B cell (primary cell): Measurements from ENCODE around the gene MICALL2. TPM values are rescaled to one million over a fixed set of nuclear protein-coding genes. Genes with fewer than 3 reads are reported as not detected.

Source experiments
- ATAC-seq: fragments of 200-7000 bp; cut with Tn5 transposase; one replicate; pipeline ENCODE4 v1.10.0; 2021; ENCODE audit warnings: low read depth, mild to moderate bottlenecking, moderate number of reproducible peaks, moderate library complexity
- CTCF ChIA-PET: fragments of 350-600 bp; sonication (Branson Sonifier 250); formaldehyde crosslinking; loops from one replicate; lab custom pipeline; 2021; ENCODE audit warnings: antibody characterized with exemption, inconsistent platforms; lab: Charles Lee
- POLR2A ChIA-PET: fragments of 350-600 bp; sonication (Branson Sonifier 250); formaldehyde crosslinking; loops from one replicate; lab custom pipeline; 2021; ENCODE audit warnings: antibody characterized with exemption; lab: Charles Lee
- DNase-seq: peaks from one replicate; pipeline ENCODE4 v3.0.0; 2013
- H2AFZ ChIP-seq: 2 replicates; pipeline ENCODE4 v1.6.1; 2012; ENCODE audit warnings: mild to moderate bottlenecking, low read depth, low read length; ENCODE audit not compliant: insufficient read depth, poor library complexity, severe bottlenecking
- H3K27ac ChIP-seq, 2 donors: 1 replicate in 1 of 2; 2 replicates in 1 of 2; pipeline ENCODE4 v1.5.1; 2012 to 2013; ENCODE audit warnings: low read length in 2 of 2, mild to moderate bottlenecking in 2 of 2, moderate library complexity in 1 of 2
- H3K27me3 ChIP-seq, 4 experiments: fragments of 200-600 bp in 1 of 4; sonication (generic) in 1 of 4; replicated peaks in 1 of 4; 1 replicate in 2 of 4; 2 replicates in 2 of 4; pipeline versions ENCODE4 v1.6.1 to v1.7.0; 2013 to 2016; ENCODE audit warnings: low read length in 3 of 4, mild to moderate bottlenecking in 2 of 4, mixed read lengths in 1 of 4, moderate library complexity in 1 of 4; ENCODE audit not compliant: insufficient read depth in 4 of 4, control insufficient read depth in 3 of 4; ENCODE audit errors: control extremely low read depth in 1 of 4
- H3K36me3 ChIP-seq, 2 experiments: replicated peaks in 1 of 2; 1 replicate in 1 of 2; 2 replicates in 1 of 2; pipeline versions ENCODE4 v1.6.1 to v1.7.1; 2013; ENCODE audit warnings: low read length in 1 of 2; ENCODE audit not compliant: insufficient read depth in 2 of 2, control insufficient read depth in 1 of 2; ENCODE audit errors: control extremely low read depth in 1 of 2, extremely low read depth in 1 of 2
- H3K4me1 ChIP-seq, 2 donors: fragments of 200-600 bp in 1 of 2; sonication (generic) in 1 of 2; 1 replicate in 1 of 2; 2 replicates in 1 of 2; pipeline versions ENCODE4 v1.5.1 to v1.6.1; 2013 to 2017; ENCODE audit warnings: low read length in 2 of 2; ENCODE audit not compliant: control insufficient read depth in 2 of 2, insufficient read depth in 2 of 2
- H3K4me2 ChIP-seq: replicated peaks from 2 replicates; pipeline ENCODE3; 2012; ENCODE audit warnings: mild to moderate bottlenecking, low read depth, low read length; ENCODE audit not compliant: poor library complexity, severe bottlenecking
- H3K4me3 ChIP-seq, 5 experiments: fragments of 200-600 bp in 1 of 5; sonication (generic) in 1 of 5; 1 replicate in 3 of 5; 2 replicates in 2 of 5; pipeline versions ENCODE4 v1.5.1 to v1.7.0; 2011 to 2016; ENCODE audit warnings: low read length in 4 of 5, mild to moderate bottlenecking in 4 of 5, low read depth in 2 of 5, control low read depth in 1 of 5, moderate library complexity in 1 of 5; ENCODE audit not compliant: insufficient read depth in 1 of 5; ENCODE audit errors: control extremely low read depth in 1 of 5, extremely low read depth in 1 of 5
- H3K79me2 ChIP-seq: fragments of 200-600 bp; sonication (generic); one replicate; pipeline ENCODE4 v1.6.0; 2016; ENCODE audit warnings: low read length; ENCODE audit not compliant: control insufficient read depth, insufficient read depth
- H3K9ac ChIP-seq: fragments of 200-600 bp; sonication (generic); 2 replicates; pipeline ENCODE4 v1.6.1; 2017; ENCODE audit warnings: mild to moderate bottlenecking, low read length, moderate library complexity
- H3K9me3 ChIP-seq, 3 donors: one replicate each; pipeline versions ENCODE4 v1.6.1 to v1.7.1; 2013; ENCODE audit warnings: low read length in 2 of 3; ENCODE audit not compliant: control insufficient read depth in 2 of 3, insufficient read depth in 1 of 3; ENCODE audit errors: control extremely low read depth in 1 of 3
- H4K20me1 ChIP-seq: 2 replicates; pipeline ENCODE4 v1.6.0; 2012; ENCODE audit warnings: mild to moderate bottlenecking, low read length; ENCODE audit not compliant: insufficient read depth, control insufficient read depth, poor library complexity, severe bottlenecking
- H3K27ac Mint-ChIP-seq: one replicate; pipeline ENCODE4 v1.8.0; 2021; ENCODE audit warnings: mixed read lengths
- H3K27me3 Mint-ChIP-seq: one replicate; pipeline ENCODE4 v1.8.0; 2021; ENCODE audit warnings: mixed read lengths
- H3K4me1 Mint-ChIP-seq: one replicate; pipeline ENCODE4 v1.8.0; 2021; ENCODE audit warnings: mixed read lengths
- H3K4me3 Mint-ChIP-seq: one replicate; pipeline ENCODE4 v1.8.0; 2021; ENCODE audit warnings: mixed read lengths
- H3K9me3 Mint-ChIP-seq: one replicate; pipeline ENCODE4 v1.8.0; 2022; ENCODE audit warnings: mixed read lengths; ENCODE audit not compliant: insufficient read depth
- EZH2 ChIP-seq: IDR thresholded peaks from 2 replicates; pipeline ENCODE4 v1.6.1; 2012; ENCODE audit warnings: borderline replicate concordance, low read depth, mild to moderate bottlenecking, moderate library complexity, low read length; ENCODE audit not compliant: insufficient read depth, poor library complexity, severe bottlenecking
- WGBS: methylation state at CpG from one replicate; pipeline ENCODE4 v1.1.5; 2013; ENCODE audit warnings: missing lambda C conversion rate; ENCODE audit not compliant: insufficient coverage; 5-methylcytosine and 5-hydroxymethylcytosine counted together
- intact Hi-C: fragments of 100-400 bp; cut with micrococcal nuclease; formaldehyde crosslinking; loops from one replicate; pipeline ENCODE4 v1.10.0; 2022
- polyA plus RNA-seq: library from polyadenylated mRNA; depleted of rRNA; stranded (reverse); fragments of >200 nt; gene quantifications from 2 replicates; pipeline ENCODE4 v1.2.3, GENCODE V29; 2012
- total RNA-seq, 2 donors: library from RNA; stranded (reverse); fragments of 120-200 nt in 1 of 2; gene quantifications; 1 replicate in 1 of 2; 2 replicates in 1 of 2; pipeline versions ENCODE4 v1.2.3 to v1.2.4, GENCODE V29; 2013 to 2022
- TF ChIP-seq, protein P1 (sequence below): fragments of 200-600 bp; IDR thresholded peaks from one replicate; pipeline ENCODE4 v1.8.0; 2022; ENCODE audit warnings: antibody characterized with exemption, mild to moderate bottlenecking

The MICALL2 gene
- total and polyA plus RNA-seq, 2 donors (not counting 1 experiment from before 2014, with no cell fraction given) = 0.85 to 0.94 TPM

DNA sequence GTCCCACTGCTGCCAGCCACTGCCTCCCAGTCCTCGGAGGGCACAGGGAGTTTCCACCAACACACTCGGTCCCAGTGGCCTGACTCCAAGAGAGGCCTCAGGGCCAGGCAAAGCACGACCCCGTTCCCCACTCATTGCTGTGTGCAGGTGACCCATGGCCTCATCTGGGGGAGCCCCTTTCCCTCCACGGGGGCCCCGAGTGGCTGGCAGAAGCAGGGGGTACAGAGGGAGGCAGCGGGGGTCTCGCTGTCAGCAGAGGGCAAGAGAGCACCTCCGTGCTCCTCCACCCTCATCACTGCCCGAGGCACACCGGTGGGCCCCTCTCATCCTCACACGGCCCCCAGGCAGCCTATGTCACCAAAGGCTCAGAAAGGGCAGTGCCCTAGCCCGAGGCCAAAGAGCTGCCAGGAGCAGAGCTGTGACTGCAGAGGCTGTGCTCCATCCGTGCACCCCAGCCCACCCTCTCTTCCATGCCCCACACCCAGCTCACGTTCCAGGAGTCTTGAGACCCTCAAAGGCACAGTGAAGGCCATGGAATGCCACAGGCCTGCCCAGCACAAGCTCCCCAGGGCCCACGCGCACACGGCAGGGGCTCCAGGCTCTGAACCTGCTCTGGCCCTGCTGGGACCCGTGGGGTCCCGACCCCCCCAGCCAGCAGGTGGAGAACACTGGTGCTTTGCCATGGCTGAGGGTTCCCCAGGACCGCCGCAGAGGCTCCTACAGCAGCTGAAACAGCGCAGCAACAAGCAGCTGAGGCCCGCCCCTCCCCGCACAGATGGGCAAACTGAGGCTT is 25.9 kb downstream of the MICALL2 start:
- no peaks in the 10 kb centered on the region for H3K9me3 Mint-ChIP-seq
- no peak overlapping the region for H3K4me3 Mint-ChIP-seq
- Histone ChIP-seq H3K9me3 (peaks cover 0 to 5% (median 0%) of the 10 kb centered on the region in 3 donors), H2AFZ (no peak overlapping the region), H3K79me2 (no peaks in the 10 kb centered on the region), H3K4me3 (no peak overlapping the region), H3K27ac (no peak overlapping the region), H3K36me3 (no peaks in the 10 kb centered on the region), H4K20me1 (no peaks in the 10 kb centered on the region), H3K9ac (no peak overlapping the region), H3K27me3 (peaks cover 0 to 19% (median 3%) of the 10 kb centered on the region in 4 experiments), H3K4me1 (peaks cover 0 to 8% of the 10 kb centered on the region in 2 donors), H3K4me2 (no peak overlapping the region)
- intact Hi-C loops = loop anchor here (5.0 kb wide), 1 partner anchor 241 kb away; no protein-coding TSS in a partner anchor
- no peak overlapping the region for H3K27ac Mint-ChIP-seq
- DNase-seq (no peak), ATAC-seq (no peak)
- 85% methylated on average over 23 of the region's 25 CpGs for WGBS
- peaks cover 9% of the 10 kb centered on the region for H3K27me3 Mint-ChIP-seq
- ChIA-PET POLR2A (no interaction called here), CTCF (interaction anchor here (0.9 to 1.5 kb wide), 3 partner anchors 38 to 1111 kb away, joined by 3 to 5 read pairs (median 3); no protein-coding TSS in a partner anchor)
- TF ChIP-seq, protein P1, sequence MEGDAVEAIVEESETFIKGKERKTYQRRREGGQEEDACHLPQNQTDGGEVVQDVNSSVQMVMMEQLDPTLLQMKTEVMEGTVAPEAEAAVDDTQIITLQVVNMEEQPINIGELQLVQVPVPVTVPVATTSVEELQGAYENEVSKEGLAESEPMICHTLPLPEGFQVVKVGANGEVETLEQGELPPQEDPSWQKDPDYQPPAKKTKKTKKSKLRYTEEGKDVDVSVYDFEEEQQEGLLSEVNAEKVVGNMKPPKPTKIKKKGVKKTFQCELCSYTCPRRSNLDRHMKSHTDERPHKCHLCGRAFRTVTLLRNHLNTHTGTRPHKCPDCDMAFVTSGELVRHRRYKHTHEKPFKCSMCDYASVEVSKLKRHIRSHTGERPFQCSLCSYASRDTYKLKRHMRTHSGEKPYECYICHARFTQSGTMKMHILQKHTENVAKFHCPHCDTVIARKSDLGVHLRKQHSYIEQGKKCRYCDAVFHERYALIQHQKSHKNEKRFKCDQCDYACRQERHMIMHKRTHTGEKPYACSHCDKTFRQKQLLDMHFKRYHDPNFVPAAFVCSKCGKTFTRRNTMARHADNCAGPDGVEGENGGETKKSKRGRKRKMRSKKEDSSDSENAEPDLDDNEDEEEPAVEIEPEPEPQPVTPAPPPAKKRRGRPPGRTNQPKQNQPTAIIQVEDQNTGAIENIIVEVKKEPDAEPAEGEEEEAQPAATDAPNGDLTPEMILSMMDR = no peak
- no peak for TF ChIP-seq EZH2
- peaks cover 4% of the 10 kb centered on the region for H3K4me1 Mint-ChIP-seq
